Iris pigment epithelial cell (primary cell): ENCODE data around the gene DNAH7.

Experiments used
- DNase-seq: peaks from one replicate; pipeline ENCODE4 v3.0.0-alpha.2; 2011; ENCODE audit warnings: low read depth

The DNAH7 gene

DNA sequence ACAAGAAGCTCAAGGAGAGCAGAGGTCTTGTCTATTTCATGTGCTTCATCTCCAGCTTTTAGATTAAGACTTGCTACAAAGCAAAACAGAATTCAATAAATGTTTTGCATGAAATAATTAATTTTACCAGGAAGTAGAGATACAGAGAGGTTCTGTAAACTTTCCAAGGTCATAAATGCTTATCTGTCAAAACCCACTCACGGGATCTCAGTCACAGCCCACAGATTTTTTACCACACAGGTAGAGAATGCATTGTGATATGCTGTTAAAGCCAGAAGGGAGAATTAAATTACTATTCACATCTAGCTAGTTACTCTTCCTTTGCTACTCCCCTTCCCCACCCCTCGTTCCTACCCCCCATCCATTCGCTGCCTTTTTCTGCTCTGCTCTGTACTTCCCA, 205.5 kb downstream of the DNAH7 start:
- DNase-seq: no peak

DNA sequence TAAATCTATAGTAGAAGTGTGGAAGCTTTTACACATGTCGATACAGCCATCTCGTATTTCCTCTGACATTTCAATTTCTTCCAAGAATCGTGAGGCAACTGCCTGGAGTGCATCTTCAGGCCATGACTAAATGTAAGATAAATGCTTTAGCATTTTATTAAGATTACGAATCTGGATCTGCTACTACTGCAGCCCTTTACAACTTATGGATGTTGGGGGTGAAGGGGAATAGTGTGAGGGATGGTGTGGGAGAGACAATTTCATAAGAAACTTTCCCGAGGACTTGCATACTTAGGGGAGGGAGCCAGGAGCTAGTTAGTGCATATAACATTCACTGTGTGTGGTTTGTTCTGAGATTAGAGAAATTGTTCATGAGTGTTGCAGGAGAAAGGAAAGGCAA, 206.8 kb downstream of the DNAH7 start:
- DNase-seq: no peak

GRCh38 chr2:195859513-195859912, 209.1 kb downstream of the DNAH7 start:
- DNase-seq: no peak

- no peak for DNase-seq
Observed at GRCh38 chr2:195857132-195857531, 211.5 kb downstream of the DNAH7 start.

DNA sequence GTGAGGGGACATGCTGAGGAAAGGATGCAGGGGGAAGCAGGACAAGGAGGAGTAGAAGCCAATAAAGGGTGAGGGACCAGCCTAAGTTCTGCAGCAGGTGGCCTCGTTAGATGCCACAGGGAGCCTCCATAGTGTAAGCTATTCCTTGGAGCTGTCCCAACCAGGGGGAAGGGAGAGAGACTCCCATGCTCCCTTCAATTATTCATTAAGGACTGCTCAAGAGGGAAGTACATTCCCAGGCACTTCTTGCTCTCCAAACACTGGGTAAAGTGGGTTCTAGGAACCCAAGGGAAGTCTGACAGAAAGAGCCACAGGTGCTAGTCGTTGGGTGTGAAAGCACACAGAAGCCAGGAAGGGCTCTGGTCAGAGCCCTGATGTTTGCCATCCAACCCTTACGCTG, 217.9 kb downstream of the DNAH7 start:
- no peak for DNase-seq

- no peak for DNase-seq
Observed at GRCh38 chr2:195848119-195848899, 220.3 kb downstream of the DNAH7 start.

DNA sequence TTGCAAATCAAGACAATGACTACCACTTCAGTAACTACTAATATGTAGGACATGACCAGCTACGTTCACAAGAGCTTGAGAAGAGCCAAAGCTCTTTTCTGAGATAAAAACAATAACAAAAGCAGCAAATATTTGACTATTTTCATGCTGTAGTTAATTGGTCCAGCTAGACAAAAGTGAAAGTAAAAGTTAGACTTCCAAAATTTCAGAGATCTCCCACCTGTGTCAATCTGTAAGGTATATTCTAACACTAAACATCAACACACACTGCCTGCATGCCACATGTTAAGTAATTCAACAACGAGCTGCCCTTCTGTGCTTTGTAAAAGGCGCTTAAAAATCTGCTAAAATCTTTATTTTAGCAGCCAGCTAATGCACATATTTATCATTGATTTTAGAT, 225.7 kb downstream of the DNAH7 start:
- DNase-seq: no peak

GRCh38 chr2:195838002-195838401, 230.6 kb downstream of the DNAH7 start:
- peak; percentile 56 for DNase-seq

DNA sequence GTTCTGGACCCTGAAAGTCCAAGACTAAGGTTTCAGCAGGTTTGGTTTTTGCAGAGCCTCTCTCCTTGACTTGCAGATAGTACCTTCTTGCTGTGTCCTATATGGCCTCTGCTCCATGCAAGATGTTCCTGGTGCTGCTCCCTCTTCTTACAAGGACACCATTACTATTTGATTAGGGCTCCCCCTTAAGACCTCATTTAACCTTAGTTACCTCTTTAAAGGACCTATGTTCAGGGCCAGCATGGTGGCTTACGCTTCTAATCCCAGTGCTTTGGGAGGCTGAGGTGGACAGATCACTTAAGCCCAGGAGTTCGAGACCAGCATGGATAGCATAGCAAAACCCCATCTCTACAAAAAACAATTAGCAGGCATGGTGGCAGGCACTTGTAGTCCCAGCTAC, 232.6 kb downstream of the DNAH7 start:
- no peak for DNase-seq

DNA sequence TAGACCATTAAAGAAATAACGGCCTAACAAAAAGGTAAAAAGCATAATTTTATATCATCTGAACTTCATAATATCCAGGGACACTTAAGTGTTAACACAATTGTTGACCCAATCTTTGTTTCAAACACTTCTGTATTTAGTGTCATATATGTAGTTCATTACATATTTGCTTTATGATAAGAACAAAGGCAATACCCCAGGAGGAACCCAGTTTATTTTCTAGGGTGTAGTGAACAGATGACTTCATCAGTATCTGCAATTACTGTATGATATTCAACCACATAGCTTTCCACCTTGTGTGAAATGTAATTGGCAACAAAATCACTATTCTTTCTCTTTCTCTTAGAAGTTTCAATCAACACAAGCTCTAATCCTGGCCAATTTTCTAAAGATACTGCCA, 233.8 kb downstream of the DNAH7 start:
- DNase-seq: no peak

- DNase-seq: no peak
Observed at GRCh38 chr2:195830968-195831950, 237.4 kb downstream of the DNAH7 start.

GRCh38 chr2:195824478-195824877, 244.2 kb downstream of the DNAH7 start:
- no peak for DNase-seq

DNA sequence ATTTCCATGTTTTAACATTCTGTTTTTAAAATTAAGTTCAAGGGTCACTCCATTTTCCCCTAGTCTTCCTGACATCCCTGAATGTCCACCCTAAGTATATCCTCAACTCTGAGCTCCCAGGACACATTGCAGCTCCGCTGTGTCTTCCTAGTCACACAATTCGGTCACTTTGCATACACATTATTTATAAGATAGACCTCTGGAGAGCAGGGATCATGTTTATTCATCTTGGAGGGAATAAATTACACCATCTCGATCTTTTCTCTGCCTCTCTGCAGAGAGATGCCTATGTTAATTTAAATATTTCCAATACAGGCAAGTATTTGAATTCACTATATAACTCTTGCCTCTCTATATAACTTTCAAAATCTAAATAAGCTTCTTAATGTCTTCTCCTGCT, 245.4 kb downstream of the DNAH7 start:
- no peak for DNase-seq

DNA sequence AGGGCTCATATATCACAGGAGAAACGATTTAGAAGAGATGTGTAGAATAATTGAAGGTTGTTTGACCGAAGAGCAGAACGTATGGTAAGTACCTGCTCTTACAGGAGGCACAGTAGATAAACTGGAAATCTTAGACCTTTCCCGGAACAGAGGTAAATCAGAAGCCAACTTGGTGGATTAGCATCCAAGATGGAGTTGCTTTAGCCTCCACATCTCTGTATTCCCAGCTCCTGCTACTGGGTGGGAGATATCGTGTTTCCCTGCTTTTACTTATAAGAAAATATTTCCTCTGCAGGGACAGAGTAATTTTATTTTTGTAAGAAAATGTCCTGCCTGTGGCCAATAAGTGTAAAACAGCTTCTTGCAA, 247.1 kb downstream of the DNAH7 start:
- no peak for DNase-seq

GRCh38 chr2:195820867-195821565, 247.6 kb downstream of the DNAH7 start:
- DNase-seq: no peak

DNA sequence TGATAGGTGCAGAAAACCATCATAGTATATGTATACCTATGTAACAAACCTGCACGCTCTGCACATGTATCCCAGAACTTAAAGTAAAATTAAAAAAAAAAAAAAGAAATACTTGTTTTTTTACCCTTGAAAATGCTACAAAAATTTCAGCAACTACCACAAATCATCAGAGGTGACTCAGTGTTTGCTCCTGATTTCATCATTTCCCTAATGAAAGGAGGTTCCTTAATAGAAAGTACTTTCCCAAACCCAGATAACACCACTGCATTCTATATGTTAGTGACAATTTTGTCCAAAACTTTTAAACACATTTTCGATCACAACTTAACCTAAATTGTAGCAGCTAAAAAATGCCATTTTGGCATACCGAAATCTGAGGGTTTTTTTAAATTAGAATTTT, 248.3 kb downstream of the DNAH7 start:
- peak; percentile 71 for DNase-seq

DNA sequence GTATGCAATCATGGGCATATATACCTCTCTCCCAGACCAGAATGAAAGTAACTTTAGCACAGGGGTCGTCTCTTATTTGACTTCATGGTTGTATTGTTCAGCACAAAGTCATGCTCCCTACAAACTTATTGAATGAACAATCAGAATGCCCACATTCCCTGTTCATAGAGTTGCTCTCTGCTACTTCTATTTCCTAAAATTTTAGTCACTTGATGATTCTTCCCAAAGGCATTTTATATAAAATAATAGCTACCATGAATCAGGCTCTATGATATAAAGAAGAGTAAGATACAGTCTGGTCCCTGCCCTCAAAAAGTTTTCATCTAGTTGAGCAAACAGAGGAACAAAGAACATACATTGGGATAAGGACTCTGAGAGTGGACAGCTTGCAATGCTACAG, 249.4 kb downstream of the DNAH7 start:
- DNase-seq: no peak

DNA sequence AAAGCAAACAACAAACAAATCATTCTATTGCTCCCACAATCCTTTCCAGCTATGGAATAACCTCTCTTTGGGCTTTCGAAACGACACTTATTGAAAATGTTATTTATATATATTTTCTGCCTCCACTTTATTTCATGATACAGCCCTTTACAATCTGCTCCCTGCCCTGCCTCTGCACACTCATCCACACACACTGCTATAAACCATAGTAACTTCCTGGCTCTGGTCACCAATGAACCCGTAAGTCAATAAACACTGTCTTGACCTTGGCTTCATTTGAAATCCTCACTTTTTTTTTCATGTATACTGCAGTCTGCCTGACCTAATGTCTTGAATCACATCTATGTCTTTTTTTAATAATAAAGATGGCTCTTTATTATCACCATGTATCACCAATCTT, 250.1 kb downstream of the DNAH7 start:
- peak; percentile 85 for DNase-seq

- no peak for DNase-seq
Observed at GRCh38 chr2:195818106-195818505, 250.5 kb downstream of the DNAH7 start.

DNA sequence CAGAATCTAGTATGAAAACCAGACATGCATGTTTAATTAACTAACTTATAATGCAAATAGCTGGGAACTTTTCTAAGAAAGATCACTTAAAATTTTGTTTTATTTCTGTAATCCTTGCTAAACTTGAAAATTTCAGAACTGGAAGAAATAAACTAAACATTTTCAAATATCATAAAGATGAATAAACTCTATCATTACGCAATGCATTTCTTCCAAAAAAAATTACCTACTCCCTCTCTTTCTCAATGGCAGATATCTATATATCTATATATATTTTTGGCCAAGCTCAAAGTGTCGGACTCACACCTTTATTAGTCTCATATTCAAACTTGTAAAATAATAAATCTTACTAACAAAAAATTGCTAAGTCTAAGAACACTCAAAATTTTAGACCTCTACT, 253.6 kb downstream of the DNAH7 start:
- no peak for DNase-seq

DNA sequence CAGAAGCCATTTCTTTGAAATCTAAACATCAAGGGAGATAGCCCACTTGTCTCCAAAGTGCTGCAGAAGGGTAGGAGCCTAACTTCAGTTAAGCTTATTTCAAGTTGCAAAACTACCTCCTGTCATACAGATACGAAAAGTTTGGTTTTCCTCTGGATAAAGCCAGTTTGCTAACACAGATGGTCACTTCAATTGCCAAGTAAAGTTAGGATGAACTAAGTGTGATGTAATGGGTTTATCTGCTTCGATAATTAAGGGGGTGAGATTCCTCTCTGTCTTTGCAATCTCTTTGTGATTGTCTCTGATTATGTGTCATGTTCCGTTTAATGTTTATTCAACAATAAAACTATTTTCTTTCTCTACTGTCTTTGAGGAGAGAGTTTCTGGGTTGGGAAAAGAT, 255.2 kb downstream of the DNAH7 start:
- no peak for DNase-seq

DNA sequence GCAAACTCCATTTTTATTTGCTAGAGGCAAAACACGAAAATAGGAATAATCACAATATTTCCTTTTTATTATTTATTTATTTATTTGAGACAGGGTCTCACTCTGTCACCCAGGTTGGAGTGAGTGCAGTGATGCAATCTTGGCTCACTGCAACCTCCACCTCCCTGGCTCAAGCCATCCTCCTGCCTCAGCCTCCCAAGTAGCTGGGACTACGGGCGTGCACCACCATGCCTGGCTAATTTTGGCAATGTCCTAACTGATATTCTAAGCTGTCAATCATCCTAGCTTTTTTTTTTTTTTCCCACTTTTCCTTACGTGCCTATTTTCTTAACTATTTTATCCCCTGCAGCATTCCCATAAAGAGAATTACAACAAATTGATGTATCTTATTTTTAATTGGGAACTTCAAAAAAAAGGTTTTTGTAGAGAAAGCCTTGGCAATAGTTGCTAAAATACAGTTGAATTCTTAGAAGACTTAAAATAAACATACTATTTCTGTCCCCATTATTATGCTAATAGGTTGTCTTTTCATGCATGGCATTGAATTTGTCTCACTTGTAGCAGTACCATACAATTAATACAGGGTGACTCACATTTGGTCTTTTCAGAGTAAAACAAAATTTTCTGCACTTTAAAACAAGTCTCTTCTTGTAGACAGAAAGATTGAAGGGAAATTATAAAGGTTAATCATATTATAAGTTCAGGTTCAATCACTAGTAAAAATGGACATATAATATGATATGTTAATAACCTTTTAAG, 258.1 kb downstream of the DNAH7 start:
- no peak for DNase-seq
